GM12801 (cell line): ENCODE measurements around the gene VMAC.

Experiments
- CTCF ChIP-seq: IDR thresholded peaks from one replicate; pipeline ENCODE4 v1.5.1; 2011; ENCODE audit warnings: control low read depth; ENCODE audit not compliant: insufficient read length; ENCODE audit errors: extremely low read depth

VMAC gene

GRCh38 chr19:5950741-5951140, 46.1 kb downstream of the VMAC start:
- TF ChIP-seq CTCF = no peak

- no peak for TF ChIP-seq CTCF
Observed at GRCh38 chr19:5951338-5951861, 46.7 kb downstream of the VMAC start.

GRCh38 chr19:5952193-5953029, 47.7 kb downstream of the VMAC start:
- TF ChIP-seq CTCF = no peak

- no peak for TF ChIP-seq CTCF
Observed at GRCh38 chr19:5953030-5953589, 48.4 kb downstream of the VMAC start.

- no peak for TF ChIP-seq CTCF
Observed at GRCh38 chr19:5953680-5954213, 49.1 kb downstream of the VMAC start.

GRCh38 chr19:5954293-5954692, 49.6 kb downstream of the VMAC start:
- no peak for TF ChIP-seq CTCF

- TF ChIP-seq CTCF = no peak
Observed at GRCh38 chr19:5955636-5955935, 50.9 kb downstream of the VMAC start.
